Measurements from ENCODE around the gene PRPF40B.

PRPF40B gene

DNA sequence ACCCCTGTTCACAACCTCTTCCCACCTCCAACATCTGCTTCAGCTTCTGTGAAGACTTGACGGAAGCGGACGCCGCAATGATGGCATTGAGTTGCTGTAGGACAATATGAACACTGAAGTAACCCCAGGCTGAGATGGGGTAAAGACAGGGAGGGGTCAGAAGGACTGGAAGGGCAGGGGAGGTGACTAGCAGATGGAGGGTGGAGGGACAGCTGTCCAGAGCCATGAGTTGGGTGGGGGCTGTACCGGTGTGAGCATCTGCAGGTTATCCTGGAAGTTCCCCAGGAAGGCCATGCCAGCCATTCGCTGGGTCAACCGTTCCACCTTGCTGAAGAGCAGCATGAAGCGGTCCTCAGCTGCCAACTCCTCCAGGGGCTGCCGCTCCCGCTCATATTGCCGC is 26.1 kb downstream of the PRPF40B start:
- no peak overlapping the region for H3K4me3 ChIP-seq (replicated peaks; ENCODE audit: low read depth, low read length)
- no peak for DNase-seq (ENCODE audit: low read depth)
- TF ChIP-seq, protein P1, sequence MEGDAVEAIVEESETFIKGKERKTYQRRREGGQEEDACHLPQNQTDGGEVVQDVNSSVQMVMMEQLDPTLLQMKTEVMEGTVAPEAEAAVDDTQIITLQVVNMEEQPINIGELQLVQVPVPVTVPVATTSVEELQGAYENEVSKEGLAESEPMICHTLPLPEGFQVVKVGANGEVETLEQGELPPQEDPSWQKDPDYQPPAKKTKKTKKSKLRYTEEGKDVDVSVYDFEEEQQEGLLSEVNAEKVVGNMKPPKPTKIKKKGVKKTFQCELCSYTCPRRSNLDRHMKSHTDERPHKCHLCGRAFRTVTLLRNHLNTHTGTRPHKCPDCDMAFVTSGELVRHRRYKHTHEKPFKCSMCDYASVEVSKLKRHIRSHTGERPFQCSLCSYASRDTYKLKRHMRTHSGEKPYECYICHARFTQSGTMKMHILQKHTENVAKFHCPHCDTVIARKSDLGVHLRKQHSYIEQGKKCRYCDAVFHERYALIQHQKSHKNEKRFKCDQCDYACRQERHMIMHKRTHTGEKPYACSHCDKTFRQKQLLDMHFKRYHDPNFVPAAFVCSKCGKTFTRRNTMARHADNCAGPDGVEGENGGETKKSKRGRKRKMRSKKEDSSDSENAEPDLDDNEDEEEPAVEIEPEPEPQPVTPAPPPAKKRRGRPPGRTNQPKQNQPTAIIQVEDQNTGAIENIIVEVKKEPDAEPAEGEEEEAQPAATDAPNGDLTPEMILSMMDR (IDR thresholded peaks at IDR 0.05; ENCODE audit: low read length, missing control alignments) = no peak

- H3K4me3 ChIP-seq (replicated peaks; ENCODE audit: low read depth, low read length) = no peak overlapping the region
- TF ChIP-seq, protein P1 (IDR thresholded peaks at IDR 0.05; ENCODE audit: low read length, missing control alignments) = no peak
- no peak for DNase-seq (ENCODE audit: low read depth)
Measured at GRCh38 chr12:49649892-49650291, 26.5 kb downstream of the PRPF40B start.

- TF ChIP-seq, protein P1 (IDR thresholded peaks at IDR 0.05; ENCODE audit: low read length, missing control alignments) = no peak
- DNase-seq (ENCODE audit: low read depth) = no peak
- no peak overlapping the region for H3K4me3 ChIP-seq (replicated peaks; ENCODE audit: low read depth, low read length)
Measured at GRCh38 chr12:49651855-49652254, 28.5 kb downstream of the PRPF40B start.

DNA sequence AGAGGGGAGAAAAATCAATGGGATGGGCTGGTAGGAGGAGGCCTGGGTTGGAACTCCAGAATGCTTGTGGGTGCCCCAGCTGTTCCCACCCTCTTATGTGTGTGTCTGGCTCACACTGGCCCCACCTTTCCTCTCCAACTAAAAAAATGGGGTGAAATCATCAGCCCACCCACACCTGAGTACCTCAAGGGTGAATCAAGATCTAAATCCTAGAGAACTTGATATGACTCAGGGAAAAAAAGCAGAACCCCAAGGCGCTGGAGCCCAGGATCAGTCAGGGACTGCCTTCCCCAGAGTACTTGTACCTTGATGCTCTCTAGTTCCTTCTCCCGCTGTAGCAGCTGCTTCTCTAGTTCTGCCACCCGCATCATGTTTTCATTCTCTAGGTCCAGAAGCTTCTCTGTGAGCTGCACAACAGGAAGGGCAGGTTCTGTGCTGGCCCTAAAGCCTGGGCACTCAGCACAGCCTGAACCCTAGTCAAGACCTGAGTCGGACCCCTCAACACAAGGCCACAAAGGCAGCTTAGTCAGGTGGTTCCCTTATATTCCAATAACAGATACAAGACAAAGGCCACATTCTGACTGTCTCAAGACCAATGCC is 29.7 kb downstream of the PRPF40B start:
- DNase-seq (ENCODE audit: low read depth) = no peak

DNA sequence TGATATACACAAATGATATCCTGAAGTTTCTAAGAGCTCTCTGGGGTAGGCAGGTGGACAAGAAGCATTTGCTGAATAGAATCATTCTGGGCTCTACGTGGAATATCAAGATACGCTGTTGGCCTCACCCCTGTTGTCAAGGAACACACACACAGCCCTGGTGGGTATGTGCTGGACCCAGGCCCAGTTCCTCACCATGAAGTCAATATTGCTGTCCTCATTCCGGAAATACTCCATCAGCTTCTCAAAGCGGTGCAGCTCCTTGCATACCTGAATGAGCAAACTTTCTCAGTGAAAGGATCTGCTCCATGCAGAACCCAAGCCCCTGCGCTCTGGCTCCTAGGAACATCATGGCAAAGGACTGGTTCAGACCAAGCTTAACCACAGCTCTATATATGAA is 31.4 kb downstream of the PRPF40B start:
- H3K4me3 ChIP-seq (replicated peaks; ENCODE audit: low read depth, low read length) = no peak overlapping the region
- TF ChIP-seq, protein P1 (IDR thresholded peaks at IDR 0.05; ENCODE audit: low read length, missing control alignments) = no peak
- DNase-seq (ENCODE audit: low read depth) = no peak

More for the DNA sequence above, 29.7 kb downstream of the PRPF40B start:
- no peak overlapping the region for H3K4me3 ChIP-seq (replicated peaks; ENCODE audit: low read depth, low read length)
- TF ChIP-seq, protein P1 (IDR thresholded peaks at IDR 0.05; ENCODE audit: low read length, missing control alignments) = no peak

DNA sequence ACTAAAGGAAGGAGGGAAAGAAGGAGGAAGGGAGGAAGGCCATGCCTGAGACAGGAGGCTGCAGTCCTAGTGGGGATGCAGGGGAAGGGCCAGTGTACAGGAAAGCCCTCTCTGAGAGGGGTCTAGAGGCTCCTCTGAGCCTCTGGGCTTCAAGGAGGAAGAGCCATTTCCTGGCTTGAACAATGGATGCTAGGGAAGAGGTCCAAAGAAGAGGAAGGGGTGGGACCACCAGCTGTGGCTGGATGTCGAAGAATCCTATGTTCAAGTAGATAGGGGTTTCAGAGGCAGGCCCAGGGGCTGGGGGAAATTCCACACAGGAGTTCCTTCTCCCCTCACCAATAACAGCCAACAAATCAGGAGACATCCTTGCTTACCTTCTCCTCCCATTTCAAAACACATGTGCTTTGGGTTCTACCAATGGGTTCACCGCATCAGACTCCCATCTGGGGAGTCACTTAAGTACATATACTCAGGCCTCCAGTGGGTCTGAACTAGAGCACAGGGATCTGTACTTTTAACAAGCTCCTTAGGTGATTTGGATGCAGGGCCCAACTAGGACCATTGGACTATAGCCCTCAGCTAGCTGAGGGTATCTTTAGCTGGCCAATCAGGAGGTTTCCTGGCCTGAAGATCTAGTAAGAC is 32.4 kb downstream of the PRPF40B start:
- DNase-seq (ENCODE audit: low read depth) = no peak
- TF ChIP-seq, protein P1 (IDR thresholded peaks at IDR 0.05; ENCODE audit: low read length, missing control alignments) = no peak
- H3K4me3 ChIP-seq (replicated peaks; ENCODE audit: low read depth, low read length) = no peak overlapping the region

DNA sequence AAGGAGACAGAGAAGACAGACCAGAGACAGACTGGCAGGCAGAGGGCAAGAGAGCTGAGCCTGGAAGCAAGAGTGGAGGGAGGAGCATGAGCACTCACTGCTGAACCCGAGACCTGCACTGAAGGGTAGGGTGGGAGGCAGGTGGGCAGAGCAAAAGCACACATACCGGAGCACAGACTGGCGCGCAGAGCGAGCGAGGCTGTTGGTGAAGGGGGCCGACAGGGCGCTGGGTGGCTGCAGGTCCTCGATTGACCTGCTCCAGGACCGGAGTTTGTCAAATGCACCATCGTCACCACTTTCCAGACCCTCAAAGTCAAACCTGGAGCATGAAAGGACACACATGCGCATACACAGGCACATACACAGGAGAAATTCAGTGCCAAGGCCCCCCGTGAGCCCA is 34.9 kb downstream of the PRPF40B start:
- TF ChIP-seq, protein P1 (IDR thresholded peaks at IDR 0.05; ENCODE audit: low read length, missing control alignments) = no peak

More for the DNA sequence above, 34.9 kb downstream of the PRPF40B start:
- DNase-seq (ENCODE audit: low read depth) = no peak
- H3K4me3 ChIP-seq (replicated peaks; ENCODE audit: low read depth, low read length) = no peak overlapping the region

Data from fibroblast of pulmonary artery (primary cell).